ENCODE measurements around the gene UBE2V1. TPM values are rescaled to one million over a fixed set of nuclear protein-coding genes. Genes with fewer than 3 reads are reported as not detected.

UBE2V1 gene
- total and polyA plus RNA-seq, 10 of the 15 experiments (the other 5 are each of a cell fraction or from before 2014, with no cell fraction given) = 51.8 to 219 (median 141) TPM

- no peak for TF ChIP-seq SRF (IDR thresholded peaks at IDR 0.05; ENCODE audit: low read depth in 2 of 2, low read length in 2 of 2)
- TF ChIP-seq IRF4 (IDR thresholded peaks at IDR 0.05; ENCODE audit: low read depth, low read length) = no peak
- TF ChIP-seq, protein P1, sequence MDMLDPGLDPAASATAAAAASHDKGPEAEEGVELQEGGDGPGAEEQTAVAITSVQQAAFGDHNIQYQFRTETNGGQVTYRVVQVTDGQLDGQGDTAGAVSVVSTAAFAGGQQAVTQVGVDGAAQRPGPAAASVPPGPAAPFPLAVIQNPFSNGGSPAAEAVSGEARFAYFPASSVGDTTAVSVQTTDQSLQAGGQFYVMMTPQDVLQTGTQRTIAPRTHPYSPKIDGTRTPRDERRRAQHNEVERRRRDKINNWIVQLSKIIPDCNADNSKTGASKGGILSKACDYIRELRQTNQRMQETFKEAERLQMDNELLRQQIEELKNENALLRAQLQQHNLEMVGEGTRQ (IDR thresholded peaks at IDR 0.05; ENCODE audit: borderline replicate concordance, low read depth, low read length) = no peak
- TF ChIP-seq ZBTB40 (IDR thresholded peaks at IDR 0.05; ENCODE audit: borderline replicate concordance) = no peak
- TF ChIP-seq HDAC2 (IDR thresholded peaks at IDR 0.05) = no peak
- TF ChIP-seq TBL1XR1 (IDR thresholded peaks at IDR 0.05; ENCODE audit: low read depth, low read length) = no peak
- TF ChIP-seq, protein P2, sequence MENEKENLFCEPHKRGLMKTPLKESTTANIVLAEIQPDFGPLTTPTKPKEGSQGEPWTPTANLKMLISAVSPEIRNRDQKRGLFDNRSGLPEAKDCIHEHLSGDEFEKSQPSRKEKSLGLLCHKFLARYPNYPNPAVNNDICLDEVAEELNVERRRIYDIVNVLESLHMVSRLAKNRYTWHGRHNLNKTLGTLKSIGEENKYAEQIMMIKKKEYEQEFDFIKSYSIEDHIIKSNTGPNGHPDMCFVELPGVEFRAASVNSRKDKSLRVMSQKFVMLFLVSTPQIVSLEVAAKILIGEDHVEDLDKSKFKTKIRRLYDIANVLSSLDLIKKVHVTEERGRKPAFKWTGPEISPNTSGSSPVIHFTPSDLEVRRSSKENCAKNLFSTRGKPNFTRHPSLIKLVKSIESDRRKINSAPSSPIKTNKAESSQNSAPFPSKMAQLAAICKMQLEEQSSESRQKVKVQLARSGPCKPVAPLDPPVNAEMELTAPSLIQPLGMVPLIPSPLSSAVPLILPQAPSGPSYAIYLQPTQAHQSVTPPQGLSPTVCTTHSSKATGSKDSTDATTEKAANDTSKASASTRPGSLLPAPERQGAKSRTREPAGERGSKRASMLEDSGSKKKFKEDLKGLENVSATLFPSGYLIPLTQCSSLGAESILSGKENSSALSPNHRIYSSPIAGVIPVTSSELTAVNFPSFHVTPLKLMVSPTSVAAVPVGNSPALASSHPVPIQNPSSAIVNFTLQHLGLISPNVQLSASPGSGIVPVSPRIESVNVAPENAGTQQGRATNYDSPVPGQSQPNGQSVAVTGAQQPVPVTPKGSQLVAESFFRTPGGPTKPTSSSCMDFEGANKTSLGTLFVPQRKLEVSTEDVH (IDR thresholded peaks at IDR 0.05; ENCODE audit: low read depth, partially characterized antibody) = no peak
- no peak for TF ChIP-seq TCF12 (IDR thresholded peaks at IDR 0.05; ENCODE audit: low read depth, low read length)
- no peak for TF ChIP-seq SMC3 (IDR thresholded peaks at IDR 0.05; ENCODE audit: borderline replicate concordance, low read length)
- TF ChIP-seq KLF5 (IDR thresholded peaks at IDR 0.05; ENCODE audit: partially characterized antibody) = no peak
- TF ChIP-seq ZBTB33 (IDR thresholded peaks at IDR 0.05) = no peak
- TF ChIP-seq, protein P3, sequence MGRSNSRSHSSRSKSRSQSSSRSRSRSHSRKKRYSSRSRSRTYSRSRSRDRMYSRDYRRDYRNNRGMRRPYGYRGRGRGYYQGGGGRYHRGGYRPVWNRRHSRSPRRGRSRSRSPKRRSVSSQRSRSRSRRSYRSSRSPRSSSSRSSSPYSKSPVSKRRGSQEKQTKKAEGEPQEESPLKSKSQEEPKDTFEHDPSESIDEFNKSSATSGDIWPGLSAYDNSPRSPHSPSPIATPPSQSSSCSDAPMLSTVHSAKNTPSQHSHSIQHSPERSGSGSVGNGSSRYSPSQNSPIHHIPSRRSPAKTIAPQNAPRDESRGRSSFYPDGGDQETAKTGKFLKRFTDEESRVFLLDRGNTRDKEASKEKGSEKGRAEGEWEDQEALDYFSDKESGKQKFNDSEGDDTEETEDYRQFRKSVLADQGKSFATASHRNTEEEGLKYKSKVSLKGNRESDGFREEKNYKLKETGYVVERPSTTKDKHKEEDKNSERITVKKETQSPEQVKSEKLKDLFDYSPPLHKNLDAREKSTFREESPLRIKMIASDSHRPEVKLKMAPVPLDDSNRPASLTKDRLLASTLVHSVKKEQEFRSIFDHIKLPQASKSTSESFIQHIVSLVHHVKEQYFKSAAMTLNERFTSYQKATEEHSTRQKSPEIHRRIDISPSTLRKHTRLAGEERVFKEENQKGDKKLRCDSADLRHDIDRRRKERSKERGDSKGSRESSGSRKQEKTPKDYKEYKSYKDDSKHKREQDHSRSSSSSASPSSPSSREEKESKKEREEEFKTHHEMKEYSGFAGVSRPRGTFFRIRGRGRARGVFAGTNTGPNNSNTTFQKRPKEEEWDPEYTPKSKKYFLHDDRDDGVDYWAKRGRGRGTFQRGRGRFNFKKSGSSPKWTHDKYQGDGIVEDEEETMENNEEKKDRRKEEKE (IDR thresholded peaks at IDR 0.05) = no peak
- no peak for TF ChIP-seq SMAD1 (IDR thresholded peaks at IDR 0.05; ENCODE audit: low read depth, partially characterized antibody)
- TF ChIP-seq CHD1 (IDR thresholded peaks at IDR 0.05; ENCODE audit: low read depth, low read length) = no peak
Measured at GRCh38 chr20:50032955-50033666, 79.8 kb downstream of the UBE2V1 start (continued).

All from GM12878 (cell line).